Measurements from ENCODE around the gene RPUSD2. TPM values are rescaled to one million over a fixed set of nuclear protein-coding genes. Genes with fewer than 3 reads are reported as not detected.

RPUSD2 gene
- total and polyA plus RNA-seq, 4 donors = 5.2 to 9.4 (median 8.2) TPM

- TF ChIP-seq CTCF (IDR thresholded peaks at IDR 0.05; ENCODE audit: control extremely low read depth, extremely low read depth) = no peak
- Histone ChIP-seq H3K27me3 (ENCODE audit: control insufficient read depth in 3 of 3, insufficient read depth in 3 of 3, low read length in 2 of 3) (no peaks in the 10 kb centered on the region), H3K36me3 (ENCODE audit: control insufficient read depth in 4 of 4, insufficient read depth in 4 of 4, low read length in 4 of 4) (no peaks in the 10 kb centered on the region), H3K9ac (ENCODE audit: insufficient read depth in 1 of 2, low read length in 2 of 2) (no peak overlapping the region), H3K27ac (ENCODE audit: low read depth in 1 of 2, low read length in 1 of 2) (no peak overlapping the region), H3K4me3 (peak overlapping the region; percentile 17), H3K4me1 (ENCODE audit: control insufficient read depth in 5 of 5, insufficient read depth in 5 of 5, low read length in 5 of 5) (no peaks in the 10 kb centered on the region), H3K9me3 (ENCODE audit: control insufficient read depth in 4 of 4, insufficient read depth in 3 of 4, low read length in 3 of 4) (no peaks in the 10 kb centered on the region)
- DNase-seq = peak in 2 of 3 donors; percentile 32 to 36
- 56 to 80% methylated on average over 8 of the region's 8 CpGs for WGBS, 2 donors
- peak; percentile 53 for ATAC-seq (ENCODE audit: insufficient read depth, low FRiP score)
Measured at GRCh38 chr15:40582726-40583246, 13.7 kb downstream of the RPUSD2 start.

- 45 to 53% methylated on average over 2 of the region's 2 CpGs for WGBS, 2 donors
- ATAC-seq (ENCODE audit: insufficient read depth, low FRiP score) (no peak), DNase-seq (peak in 2 of 3 donors; percentile 23 to 29)
Measured at GRCh38 chr15:40584191-40584590, 15.1 kb downstream of the RPUSD2 start.

GRCh38 chr15:40590667-40591050, 21.6 kb downstream of the RPUSD2 start:
- Histone ChIP-seq H3K9ac (ENCODE audit: insufficient read depth in 1 of 2, low read length in 2 of 2) (peak overlapping the region in 1 of 2 donors; percentile 49), H3K4me3 (no peak overlapping the region), H3K27me3 (ENCODE audit: control insufficient read depth in 3 of 3, insufficient read depth in 3 of 3, low read length in 2 of 3) (peaks cover 0 to 2% (median 0%) of the 10 kb centered on the region in 3 donors), H3K27ac (ENCODE audit: low read depth in 1 of 2, low read length in 1 of 2) (no peak overlapping the region), H3K36me3 (ENCODE audit: control insufficient read depth in 4 of 4, insufficient read depth in 4 of 4, low read length in 4 of 4) (no peaks in the 10 kb centered on the region), H3K9me3 (ENCODE audit: control insufficient read depth in 4 of 4, insufficient read depth in 3 of 4, low read length in 3 of 4) (no peaks in the 10 kb centered on the region), H3K4me1 (ENCODE audit: control insufficient read depth in 5 of 5, insufficient read depth in 5 of 5, low read length in 5 of 5) (peaks cover 0 to 5% (median 3%) of the 10 kb centered on the region in 5 donors)
- peak in 2 of 3 donors; percentile 51 to 59 for DNase-seq
- ATAC-seq (ENCODE audit: insufficient read depth, low FRiP score) = no peak
- no peak for TF ChIP-seq CTCF (IDR thresholded peaks at IDR 0.05; ENCODE audit: control extremely low read depth, extremely low read depth)
- WGBS, 2 donors = 56 to 65% methylated on average over 12 of the region's 12 CpGs

More at GRCh38 chr15:40584191-40584590, 15.1 kb downstream of the RPUSD2 start:
- Histone ChIP-seq H3K27ac (ENCODE audit: low read depth in 1 of 2, low read length in 1 of 2) (no peak overlapping the region), H3K4me3 (no peak overlapping the region), H3K36me3 (ENCODE audit: control insufficient read depth in 4 of 4, insufficient read depth in 4 of 4, low read length in 4 of 4) (no peaks in the 10 kb centered on the region), H3K9ac (ENCODE audit: insufficient read depth in 1 of 2, low read length in 2 of 2) (no peak overlapping the region), H3K27me3 (ENCODE audit: control insufficient read depth in 3 of 3, insufficient read depth in 3 of 3, low read length in 2 of 3) (no peaks in the 10 kb centered on the region), H3K4me1 (ENCODE audit: control insufficient read depth in 5 of 5, insufficient read depth in 5 of 5, low read length in 5 of 5) (no peaks in the 10 kb centered on the region), H3K9me3 (ENCODE audit: control insufficient read depth in 4 of 4, insufficient read depth in 3 of 4, low read length in 3 of 4) (no peaks in the 10 kb centered on the region)
- TF ChIP-seq CTCF (IDR thresholded peaks at IDR 0.05; ENCODE audit: control extremely low read depth, extremely low read depth) = no peak

GRCh38 chr15:40591389-40591788, 22.3 kb downstream of the RPUSD2 start:
- H3K36me3 ChIP-seq (ENCODE audit: control insufficient read depth in 4 of 4, insufficient read depth in 4 of 4, low read length in 4 of 4) = no peaks in the 10 kb centered on the region
- peaks cover 0 to 8% (median 3%) of the 10 kb centered on the region in 5 donors for H3K4me1 ChIP-seq (ENCODE audit: control insufficient read depth in 5 of 5, insufficient read depth in 5 of 5, low read length in 5 of 5)
- no peak overlapping the region for H3K4me3 ChIP-seq
- no peak overlapping the region for H3K27ac ChIP-seq (ENCODE audit: low read depth in 1 of 2, low read length in 1 of 2)
- DNase-seq = peak in 1 of 3 donors; percentile 26
- TF ChIP-seq CTCF (IDR thresholded peaks at IDR 0.05; ENCODE audit: control extremely low read depth, extremely low read depth) = no peak
- H3K27me3 ChIP-seq (ENCODE audit: control insufficient read depth in 3 of 3, insufficient read depth in 3 of 3, low read length in 2 of 3) = peaks cover 0 to 2% (median 0%) of the 10 kb centered on the region in 3 donors
- H3K9me3 ChIP-seq (ENCODE audit: control insufficient read depth in 4 of 4, insufficient read depth in 3 of 4, low read length in 3 of 4) = no peaks in the 10 kb centered on the region
- no peak for ATAC-seq (ENCODE audit: insufficient read depth, low FRiP score)
- H3K9ac ChIP-seq (ENCODE audit: insufficient read depth in 1 of 2, low read length in 2 of 2) = no peak overlapping the region
- 72 to 80% methylated on average over 8 of the region's 8 CpGs for WGBS, 2 donors
